Stimulated activated CD4-positive, alpha-beta T cell treated with anti-CD3 and anti-CD28 coated beads, Interleukin-2, amount 100 ng/mL, for 4 hours (primary cell): ENCODE measurements around the gene MCM8.

Experiments
- DNase-seq: peaks from one replicate; pipeline ENCODE4 v3.0.0-alpha.2; 2020; ENCODE audit warnings: low read depth

MCM8 gene

GRCh38 chr20:5947276-5947675 lies 3.2 kb upstream of the MCM8 start:
- no peak for DNase-seq

- DNase-seq = no peak
Observed at GRCh38 chr20:5949943-5950270, 545 bp upstream of the MCM8 start.

GRCh38 chr20:5967469-5967868 lies 17.0 kb downstream of the MCM8 start:
- DNase-seq = no peak

- no peak for DNase-seq
Observed at GRCh38 chr20:5968462-5968861, 18.0 kb downstream of the MCM8 start.

GRCh38 chr20:5969348-5969935 lies 19.0 kb downstream of the MCM8 start:
- DNase-seq = no peak

GRCh38 chr20:5969940-5970339 lies 19.5 kb downstream of the MCM8 start:
- no peak for DNase-seq

- DNase-seq = no peak
Observed at GRCh38 chr20:5970381-5970780, 19.9 kb downstream of the MCM8 start.

- DNase-seq = no peak
Observed at GRCh38 chr20:5971203-5971602, 20.8 kb downstream of the MCM8 start.

- DNase-seq = no peak
Observed at GRCh38 chr20:5973172-5973571, 22.7 kb downstream of the MCM8 start.

- DNase-seq = no peak
Observed at GRCh38 chr20:5973971-5974370, 23.5 kb downstream of the MCM8 start.

GRCh38 chr20:5974531-5974930 lies 24.1 kb downstream of the MCM8 start:
- DNase-seq = no peak

- DNase-seq = no peak
Observed at GRCh38 chr20:5975778-5976177, 25.3 kb downstream of the MCM8 start.

GRCh38 chr20:5977223-5977622 lies 26.8 kb downstream of the MCM8 start:
- DNase-seq = no peak

- DNase-seq = no peak
Observed at GRCh38 chr20:5977975-5978374, 27.5 kb downstream of the MCM8 start.

GRCh38 chr20:5979801-5980200 lies 29.3 kb downstream of the MCM8 start:
- no peak for DNase-seq

- no peak for DNase-seq
Observed at GRCh38 chr20:5980720-5981538, 30.5 kb downstream of the MCM8 start.

GRCh38 chr20:5987383-5987782 lies 36.9 kb downstream of the MCM8 start:
- no peak for DNase-seq

- no peak for DNase-seq
Observed at GRCh38 chr20:5989539-5989938, 39.1 kb downstream of the MCM8 start.

- no peak for DNase-seq
Observed at GRCh38 chr20:5990946-5991345, 40.5 kb downstream of the MCM8 start.

GRCh38 chr20:5991623-5992441 lies 41.4 kb downstream of the MCM8 start:
- DNase-seq = no peak

GRCh38 chr20:5996765-5997164 lies 46.3 kb downstream of the MCM8 start:
- no peak for DNase-seq

GRCh38 chr20:5999783-6000182 lies 49.3 kb downstream of the MCM8 start:
- no peak for DNase-seq

- DNase-seq = no peak
Observed at GRCh38 chr20:6000871-6001270, 50.4 kb downstream of the MCM8 start.
